NCI-H510A (cell line): ENCODE data around the gene LACRT.
"Not testable (repeated sequence)": the region's sequence is repeated elsewhere in the genome, so short reads cannot be mapped to it uniquely, and the experiment has no call there.

Experiments
- DNase-seq: peaks from one replicate; lab custom pipeline; 2025; lab: John Stamatoyannopoulos, UW

The LACRT gene

GRCh38 chr12:54634795-54635194 is at the start of gene LACRT:
Gene LACRT (minus strand): TSS chr12:54634895. CDS start chr12:54634841, 54 bp downstream.
- DNase-seq = no peak

DNA sequence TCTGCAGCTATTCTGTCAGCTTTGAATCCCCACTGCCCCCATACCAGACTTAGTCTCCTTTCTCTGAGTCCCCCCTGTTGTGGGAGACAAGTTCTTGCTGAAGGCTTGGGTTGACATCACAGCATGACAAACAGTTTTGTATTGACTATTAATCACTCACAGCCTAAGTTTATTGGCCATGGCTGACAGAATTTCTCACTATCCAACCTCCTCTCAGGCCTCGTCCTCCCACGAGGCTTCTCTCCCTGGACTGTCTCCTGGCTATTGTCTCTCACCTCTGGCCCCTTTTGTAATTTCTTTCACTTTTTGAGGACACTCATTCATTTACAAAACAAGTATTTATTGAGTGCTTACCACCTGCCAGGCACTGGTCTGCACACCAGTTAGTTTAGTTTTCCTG is 48.7 kb upstream of the LACRT start:
- DNase-seq = no peak

DNA sequence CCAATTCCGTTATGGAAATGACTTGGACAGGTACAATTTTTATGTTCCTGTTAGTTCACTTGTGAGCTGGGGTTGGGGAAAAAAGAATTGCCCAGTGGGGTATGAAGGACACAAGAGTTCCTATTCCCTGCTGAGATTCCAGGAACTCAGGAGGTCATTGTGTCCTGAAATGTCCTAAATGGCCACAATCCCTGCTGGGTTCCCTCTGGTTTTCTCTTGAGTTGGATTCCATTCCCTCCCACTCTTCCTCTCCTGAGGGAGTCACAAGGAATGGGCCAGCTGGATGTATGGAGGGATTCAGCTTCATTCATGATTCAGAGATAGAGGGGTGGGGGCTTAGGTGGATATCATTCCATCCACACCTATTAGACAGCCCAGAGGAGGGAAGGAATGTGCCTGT is 48.0 kb upstream of the LACRT start:
- DNase-seq = no peak

DNA sequence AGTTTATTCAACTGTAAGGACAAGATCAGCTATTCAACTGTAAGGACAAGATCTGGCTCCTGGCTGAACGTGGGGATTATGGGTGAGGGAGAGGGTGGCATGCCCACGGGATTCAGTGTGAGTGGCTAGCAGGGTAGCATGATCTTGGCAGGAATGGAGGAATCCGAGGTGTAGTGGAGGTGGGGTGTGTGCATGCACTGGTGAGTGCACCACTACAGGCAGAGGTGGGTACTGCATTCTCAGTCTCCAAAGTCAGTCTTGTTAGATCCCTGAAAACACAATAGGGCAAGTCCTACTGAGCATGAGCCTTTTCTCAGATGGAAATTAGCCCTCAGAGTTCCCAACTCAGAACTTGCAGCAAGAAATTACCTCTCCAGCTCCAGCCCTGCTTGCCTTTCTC is 45.7 kb upstream of the LACRT start:
- no peak for DNase-seq

GRCh38 chr12:54678131-54678530 is 43.4 kb upstream of the LACRT start:
- no peak for DNase-seq

- DNase-seq = no peak
Observed at GRCh38 chr12:54667945-54668344, 33.2 kb upstream of the LACRT start.

DNA sequence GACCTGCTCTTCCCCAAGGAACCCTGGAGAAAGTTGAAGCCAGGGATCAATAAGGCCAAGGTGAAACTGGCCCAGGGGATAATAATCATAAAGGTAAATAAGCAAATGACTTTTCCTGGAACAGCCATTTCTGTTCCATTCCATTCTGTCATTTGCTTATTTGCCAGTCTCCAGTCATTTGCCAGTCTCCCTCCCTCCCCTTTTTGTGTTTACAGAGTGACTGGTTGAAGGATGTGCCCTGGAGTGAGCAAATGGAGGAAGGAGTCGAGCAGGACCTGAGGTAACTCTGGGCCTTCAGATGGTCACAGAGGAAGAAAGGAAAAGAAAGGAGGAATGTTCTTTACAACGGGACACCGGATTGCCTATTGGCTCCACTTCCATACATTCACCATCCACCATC is 31.3 kb upstream of the LACRT start:
- DNase-seq = no peak

DNA sequence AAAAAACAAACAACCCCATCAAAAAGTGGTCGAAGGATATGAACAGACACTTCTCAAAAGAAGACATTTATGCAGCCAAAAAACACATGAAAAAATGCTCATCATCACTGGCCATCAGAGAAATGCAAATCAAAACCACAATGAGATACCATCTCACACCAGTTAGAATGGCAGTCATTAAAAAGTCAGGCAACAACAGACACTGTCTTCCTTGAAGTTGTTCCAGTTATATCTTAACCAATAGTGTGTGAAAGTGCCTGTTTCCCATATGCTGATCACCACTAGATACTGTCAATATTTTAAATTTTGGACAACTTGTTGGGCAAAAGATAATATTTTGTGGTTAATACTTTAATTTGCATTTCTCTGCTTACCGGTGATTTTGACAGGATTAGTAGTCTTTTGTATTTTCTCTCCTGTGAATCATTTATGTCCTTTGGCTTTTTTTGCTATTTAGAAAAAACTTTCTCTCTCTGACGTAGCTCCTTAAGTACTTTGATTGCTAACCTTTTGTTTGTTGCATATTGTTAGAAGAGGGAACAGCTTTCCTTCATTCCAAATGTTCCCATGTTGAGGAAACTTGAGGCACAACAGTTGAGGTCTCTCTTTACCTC is 30.4 kb upstream of the LACRT start:
- not testable (repeated sequence) for DNase-seq

DNA sequence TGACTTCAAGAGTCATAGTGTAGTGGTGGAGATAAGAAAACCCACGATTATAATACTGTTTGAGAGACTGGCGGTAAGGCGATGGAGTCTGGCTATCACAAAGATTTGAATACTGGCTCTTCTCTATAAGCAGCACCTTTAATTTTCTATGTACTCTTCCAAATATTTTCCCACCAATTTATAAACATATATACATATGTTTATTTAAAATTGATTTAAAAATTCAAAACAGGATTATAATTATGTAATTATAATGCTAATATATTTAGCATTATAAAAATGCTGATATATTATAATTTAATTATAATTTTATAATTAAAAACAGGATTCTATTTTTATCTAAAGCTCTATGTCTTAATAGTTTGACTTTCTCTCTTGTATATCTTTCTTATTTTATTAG is 28.9 kb upstream of the LACRT start:
- no peak for DNase-seq

DNA sequence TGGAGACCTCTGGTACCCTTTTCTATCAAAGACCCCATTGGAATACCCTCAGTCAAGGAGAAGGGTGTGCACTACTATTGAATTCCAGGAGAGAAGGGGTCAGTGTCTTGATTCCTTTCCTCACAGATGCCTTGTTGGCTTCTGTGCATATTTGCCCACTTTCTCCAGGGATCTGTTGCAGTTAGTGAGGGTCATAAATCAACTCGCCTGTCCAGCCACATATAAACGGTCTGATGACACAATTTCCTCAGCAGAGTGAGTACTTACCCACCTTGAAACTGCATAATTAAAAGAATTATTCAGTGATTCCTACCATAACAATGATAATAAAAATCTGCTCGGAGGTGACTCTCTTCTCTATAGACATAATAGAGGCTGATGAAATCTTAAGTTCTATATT is 27.3 kb upstream of the LACRT start:
- no peak for DNase-seq

DNA sequence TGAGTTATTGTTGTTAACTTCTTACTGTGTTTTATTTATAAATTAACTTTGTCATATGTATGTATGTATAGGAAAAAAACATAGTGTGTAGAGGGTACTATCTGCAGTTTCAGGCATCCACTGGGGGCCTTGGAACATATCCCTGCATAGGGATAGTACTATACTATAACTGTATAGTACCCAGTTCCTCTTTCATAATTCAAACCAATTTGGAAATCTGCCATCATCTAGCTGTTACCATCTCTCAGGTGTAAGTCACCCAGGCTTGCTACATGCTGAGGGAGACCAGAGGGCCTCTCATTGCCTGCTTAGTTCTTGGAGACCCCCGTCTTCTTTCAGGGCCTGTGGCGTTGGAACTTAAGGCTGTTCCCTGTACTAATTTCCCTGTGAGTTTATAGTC is 26.4 kb upstream of the LACRT start:
- no peak for DNase-seq

DNA sequence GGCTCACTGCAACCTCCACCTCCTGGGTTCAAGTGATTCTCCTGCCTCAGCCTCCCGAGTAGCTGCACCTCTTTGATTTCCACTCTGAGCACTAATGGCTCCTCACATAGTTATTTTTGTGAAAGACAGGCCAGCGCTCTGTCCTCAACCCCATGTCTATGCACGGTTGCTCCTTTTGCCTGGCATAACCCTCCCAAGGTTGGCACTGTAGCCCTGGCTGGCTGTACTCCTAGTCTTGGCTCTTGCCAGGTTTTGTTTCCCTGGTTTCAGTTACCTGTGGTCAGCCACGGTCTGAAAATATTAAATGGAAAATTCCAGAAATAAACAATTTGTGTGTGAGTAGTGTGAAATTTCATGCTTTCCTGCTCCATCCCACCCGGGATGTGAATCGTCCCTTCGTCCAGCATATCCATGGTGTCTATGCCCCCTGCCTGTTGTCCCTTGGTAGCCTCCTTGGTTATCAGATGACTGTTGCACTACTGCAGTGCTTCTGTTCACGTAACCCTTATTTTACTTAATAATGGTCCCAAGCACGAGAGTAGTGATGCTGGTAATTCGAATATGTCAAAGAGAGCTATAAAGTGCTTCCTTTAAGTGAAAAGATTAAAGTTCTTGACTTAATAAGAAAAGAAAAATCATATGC is 25.7 kb upstream of the LACRT start:
- no peak for DNase-seq

DNA sequence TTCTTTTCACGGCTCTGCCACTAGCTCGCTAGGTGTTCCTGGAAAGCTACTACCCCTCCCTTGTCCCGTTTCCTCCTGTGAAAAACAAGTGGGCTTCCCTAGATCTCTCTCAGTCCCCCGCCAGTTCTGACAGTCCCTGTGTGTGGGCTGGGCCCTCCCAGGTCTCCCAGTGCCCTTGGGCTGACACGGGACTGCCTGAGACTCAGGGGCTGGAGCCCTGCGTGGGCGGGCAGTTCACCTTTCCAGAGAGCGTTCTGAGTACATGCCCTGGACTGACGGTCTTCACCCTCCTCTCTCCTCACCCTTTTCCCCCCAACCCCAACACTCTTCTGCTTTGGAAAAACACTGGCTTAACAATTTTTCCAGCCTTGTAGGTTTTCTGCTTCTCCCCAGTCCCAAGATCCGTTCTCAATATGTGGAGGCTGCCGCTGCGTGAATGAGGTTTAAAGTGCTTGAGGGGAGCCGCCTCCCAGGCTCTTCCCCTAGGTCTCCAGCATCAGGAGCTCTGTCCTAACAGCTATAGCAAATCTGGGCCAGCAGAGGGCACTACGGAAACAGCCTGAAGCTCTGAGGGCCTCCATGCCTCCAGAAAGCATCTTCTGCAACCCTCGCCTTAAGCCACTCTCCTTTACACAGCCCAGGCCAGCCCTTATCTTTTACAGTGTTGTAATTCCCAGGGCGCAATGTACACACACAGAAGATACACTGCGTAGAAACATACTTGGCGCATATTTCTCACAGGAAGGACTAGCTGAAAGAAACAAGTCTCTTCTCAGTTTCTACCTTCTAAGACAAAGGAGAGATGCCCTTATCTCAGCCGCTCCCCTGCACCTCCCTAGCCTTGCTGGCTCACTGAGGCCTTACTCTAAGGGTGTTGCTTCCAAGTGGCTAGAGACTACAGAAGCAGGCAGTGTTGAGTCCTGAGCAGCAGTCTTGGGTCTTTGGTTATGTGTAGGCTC is 23.9 kb upstream of the LACRT start:
- DNase-seq = no peak

- DNase-seq = no peak
Observed at GRCh38 chr12:54657105-54657607, 22.5 kb upstream of the LACRT start.

DNA sequence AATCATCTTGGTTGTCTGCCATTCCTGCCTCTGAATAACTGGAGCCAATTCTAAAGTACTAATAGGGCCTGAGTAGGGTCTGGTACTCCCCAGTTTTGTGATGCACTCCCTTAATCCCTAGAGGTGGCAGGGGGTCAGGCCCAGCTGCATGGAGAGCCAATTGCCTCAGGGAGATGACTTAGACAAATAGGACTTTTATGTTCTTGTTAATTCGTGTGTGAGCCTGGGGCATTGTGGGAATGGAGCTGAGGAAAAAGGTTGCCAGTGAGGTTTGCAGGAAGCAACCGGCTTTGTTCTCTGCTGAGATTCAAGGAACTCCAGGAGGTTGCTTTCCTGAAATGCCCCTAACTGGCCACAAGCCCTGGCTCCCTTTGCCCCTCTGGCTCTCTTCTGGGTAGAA is 20.2 kb upstream of the LACRT start:
- no peak for DNase-seq

DNA sequence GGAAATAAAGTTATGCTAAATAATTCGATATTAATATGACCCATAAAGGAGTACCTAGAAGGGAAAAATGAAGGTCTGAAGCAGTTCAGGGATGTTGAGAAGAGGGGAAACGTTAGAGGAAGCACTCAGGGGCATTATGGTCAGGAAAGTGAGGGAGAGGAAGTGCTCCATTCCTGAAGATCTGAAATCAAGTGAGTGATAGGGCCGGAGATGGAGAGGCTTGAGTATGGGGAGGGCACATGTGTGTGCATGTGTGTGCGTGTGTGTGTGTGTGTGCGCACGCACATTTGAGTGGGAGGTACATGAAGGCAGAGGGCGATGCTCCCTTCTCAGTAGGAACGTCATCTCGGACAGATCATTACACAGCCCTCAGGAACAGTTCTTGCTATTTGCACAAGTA is 18.3 kb upstream of the LACRT start:
- no peak for DNase-seq

GRCh38 chr12:54650889-54651288 is 16.2 kb upstream of the LACRT start:
- no peak for DNase-seq

DNA sequence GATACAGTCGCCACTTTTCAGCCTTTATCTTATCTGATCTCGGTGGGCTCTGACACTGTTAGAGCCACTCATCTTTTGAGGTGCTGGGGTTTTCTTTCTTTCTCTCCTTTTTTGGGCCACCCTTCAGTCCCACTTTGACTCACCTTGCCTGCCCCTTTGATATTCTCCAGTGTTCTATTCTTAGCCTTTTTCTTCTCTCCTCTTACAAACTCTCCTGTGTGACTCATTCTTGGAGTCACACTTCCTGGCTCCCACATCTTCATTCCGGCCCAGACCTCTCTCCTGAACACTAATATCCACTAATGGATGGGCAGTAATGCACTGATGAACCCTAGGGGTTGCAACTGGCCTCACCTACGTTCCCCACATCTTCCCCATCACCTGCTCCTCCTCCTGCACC is 15.7 kb upstream of the LACRT start:
- no peak for DNase-seq

DNA sequence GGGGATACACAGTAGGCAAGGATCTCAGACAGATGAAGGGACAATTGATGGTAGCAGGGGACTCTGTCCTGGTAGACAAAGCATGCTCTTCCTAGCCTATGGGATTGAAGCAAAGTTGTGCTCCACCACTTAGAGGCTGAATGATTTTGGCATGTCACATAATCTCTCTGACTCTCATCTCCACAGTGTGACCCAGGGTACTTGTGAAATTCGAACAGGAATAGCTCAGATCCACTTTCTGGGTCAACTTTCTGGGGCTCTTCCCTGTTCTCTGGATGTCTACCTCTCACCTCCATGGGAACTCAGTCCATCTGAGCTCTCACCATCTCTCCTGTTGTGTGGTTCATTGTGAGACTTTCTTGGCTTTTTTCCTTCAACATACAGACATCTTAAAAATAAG is 15.1 kb upstream of the LACRT start:
- DNase-seq = no peak

- DNase-seq = no peak
Observed at GRCh38 chr12:54648265-54648664, 13.6 kb upstream of the LACRT start, which contains the start of gene DCD. Gene DCD (minus strand): TSS chr12:54648365. CDS start chr12:54648303, 62 bp downstream.

- no peak for DNase-seq
Observed at GRCh38 chr12:54641554-54641953, 6.9 kb upstream of the LACRT start.

GRCh38 chr12:54641089-54641488 is 6.4 kb upstream of the LACRT start:
- DNase-seq = no peak

DNA sequence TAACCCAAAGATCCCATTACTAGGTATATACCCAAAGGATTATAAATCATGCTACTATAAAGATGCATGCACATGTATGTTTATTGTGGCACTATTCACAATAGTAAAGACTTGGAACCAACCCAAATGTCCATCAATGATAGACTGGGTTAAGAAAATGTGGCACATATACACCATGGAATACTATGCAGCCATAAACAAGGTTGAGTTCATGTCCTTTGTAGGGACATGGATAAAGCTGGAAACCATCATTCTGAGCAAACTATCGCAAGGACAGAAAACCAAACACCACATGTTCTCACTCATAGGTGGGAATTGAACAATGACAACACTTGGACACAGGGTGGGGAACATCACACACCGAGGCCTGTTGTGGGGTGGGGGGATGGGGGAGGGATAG is 4.4 kb upstream of the LACRT start:
- DNase-seq = not testable (repeated sequence)
